HCT116 (cell line): ENCODE results near the gene SUPV3L1. TPM values are rescaled to one million over a fixed set of nuclear protein-coding genes. Genes with fewer than 3 reads are reported as not detected.
A peak's percentile ranks its signal among the peaks of the same experiment; 100 is the strongest.

Experiments used
- ATAC-seq: fragments of 200-7000 bp; cut with Tn5 transposase; 2 replicates; pipeline ENCODE4 v1.9.1; 2020; ENCODE audit warnings: mild to moderate bottlenecking, moderate library complexity
- BruUV-seq: library from RNA; stranded (reverse); fragments of 400-500 nt; replicated peaks from 2 replicates; lab custom pipeline; 2021; lab: Mats Ljungman, UMichigan
- CTCF ChIA-PET: fragments of 300-600 bp; sonication (Branson Sonifier 250); formaldehyde crosslinking; loops from one replicate; lab custom pipeline; 2021; ENCODE audit warnings: antibody characterized with exemption; lab: Charles Lee
- POLR2A ChIA-PET: fragments of 300-600, 350-600 bp; sonication (Branson Sonifier 250); formaldehyde crosslinking; loops from one replicate; lab custom pipeline; 2021; ENCODE audit warnings: antibody characterized with exemption; lab: Charles Lee
- RAD21 ChIA-PET, 2 experiments: fragments of 300-600 bp; sonication (Branson Sonifier 250); formaldehyde crosslinking; loops; one replicate each; lab custom pipeline; 2023; ENCODE audit warnings: low total read pairs in 2 of 2; ENCODE audit not compliant: uncharacterized antibody in 2 of 2, unreplicated experiment in 2 of 2, low non-redundant PET in 1 of 2; lab: Charles Lee
- DNase-seq: peaks from one replicate; pipeline ENCODE4 v3.0.0-alpha.2; 2010; ENCODE audit warnings: low read depth, low spot score
- H2AFZ ChIP-seq: fragments of 200-600 bp; shearing (Covaris generic), sonication (generic); 2 replicates; pipeline ENCODE4 v1.6.1; 2017; ENCODE audit warnings: low read depth, mixed run types, mixed read lengths, antibody characterized with exemption, low read length; ENCODE audit not compliant: poor library complexity, severe bottlenecking
- H3K27ac ChIP-seq: 2 replicates; pipeline ENCODE4 v1.5.1; 2012; ENCODE audit warnings: low read depth, low read length
- H3K27me3 ChIP-seq: fragments of 200-600 bp; sonication (generic); 2 replicates; pipeline ENCODE4 v1.6.1; 2016; ENCODE audit warnings: mixed run types, low read length, mixed read lengths; ENCODE audit not compliant: insufficient read depth
- H3K36me3 ChIP-seq, 2 experiments: fragments of 200-500 bp in 1 of 2; fragments of 200-600 bp in 1 of 2; sonication (Bioruptor generic) in 1 of 2; sonication (generic) in 1 of 2; 2 replicates each; pipeline versions ENCODE4 v1.5.1 to v1.6.1; 2014 to 2016; ENCODE audit warnings: low read length in 2 of 2, inconsistent platforms in 1 of 2, mixed read lengths in 1 of 2, mixed run types in 1 of 2; ENCODE audit not compliant: insufficient read depth in 2 of 2, control insufficient read depth in 1 of 2
- H3K4me1 ChIP-seq, 2 experiments: fragments of 200-600 bp in 1 of 2; sonication (generic) in 1 of 2; 2 replicates each; pipeline versions ENCODE4 v1.5.1 to v1.6.1; 2012 to 2017; ENCODE audit warnings: low read length in 2 of 2, inconsistent platforms in 1 of 2, mild to moderate bottlenecking in 1 of 2, mixed read lengths in 1 of 2, mixed run types in 1 of 2, moderate library complexity in 1 of 2; ENCODE audit not compliant: insufficient read depth in 2 of 2, control insufficient read depth in 1 of 2
- H3K4me2 ChIP-seq: fragments of 200-600 bp; sonication (generic); 2 replicates; pipeline ENCODE4 v1.6.1; 2017; ENCODE audit warnings: mixed run types, low read length, mixed read lengths
- H3K4me3 ChIP-seq, 2 experiments: fragments of 200-600 bp in 1 of 2; sonication (generic) in 1 of 2; replicated peaks in 1 of 2; 2 replicates each; pipeline ENCODE4 v1.5.1; 2011 to 2016; ENCODE audit warnings: low read length in 2 of 2, control low read depth in 1 of 2, low read depth in 1 of 2, mild to moderate bottlenecking in 1 of 2, mixed read lengths in 1 of 2, mixed run types in 1 of 2
- H3K79me2 ChIP-seq: fragments of 200-600 bp; sonication (generic); 2 replicates; pipeline ENCODE4 v1.6.1; 2017; ENCODE audit warnings: mild to moderate bottlenecking, mixed run types, low read length, moderate library complexity, mixed read lengths; ENCODE audit not compliant: insufficient read depth
- H3K9ac ChIP-seq: fragments of 200-600 bp; sonication (generic); 2 replicates; pipeline ENCODE4 v1.6.1; 2016; ENCODE audit warnings: low read length, mixed read lengths
- H3K9me2 ChIP-seq: fragments of 200-600 bp; sonication (generic), shearing (Covaris generic); 2 replicates; pipeline ENCODE4 v1.6.1; 2017; ENCODE audit warnings: mixed run types, mild to moderate bottlenecking, moderate library complexity; ENCODE audit not compliant: insufficient read depth
- H3K9me3 ChIP-seq, 2 experiments: fragments of 200-500 bp in 1 of 2; fragments of 200-600 bp in 1 of 2; sonication (Bioruptor generic) in 1 of 2; sonication (generic) in 1 of 2; 2 replicates each; pipeline ENCODE4 v1.6.1; 2014 to 2017; ENCODE audit warnings: low read length in 2 of 2, mixed read lengths in 2 of 2, inconsistent platforms in 1 of 2, low read depth in 1 of 2, mild to moderate bottlenecking in 1 of 2, mixed run types in 1 of 2, moderate library complexity in 1 of 2; ENCODE audit not compliant: control insufficient read depth in 1 of 2, insufficient read depth in 1 of 2
- H4K20me1 ChIP-seq: fragments of 200-600 bp; sonication (generic), shearing (Covaris generic); 2 replicates; pipeline ENCODE4 v1.6.1; 2017; ENCODE audit warnings: mixed run types, mild to moderate bottlenecking, moderate library complexity; ENCODE audit not compliant: insufficient read depth
- CBX3 ChIP-seq: IDR thresholded peaks from 2 replicates; pipeline ENCODE4 v1.6.1; 2012; ENCODE audit warnings: low read depth
- EGR1 ChIP-seq: IDR thresholded peaks from 2 replicates; pipeline ENCODE4 v1.6.1; 2012; ENCODE audit warnings: low read depth
- EZH2 ChIP-seq: fragments of 200-600 bp; sonication (generic); IDR thresholded peaks from 2 replicates; pipeline ENCODE4 v1.6.1; 2017; ENCODE audit warnings: antibody characterized with exemption, mixed run types
- EZH2phosphoT487 ChIP-seq: fragments of 200-600 bp; IDR thresholded peaks from 2 replicates; pipeline ENCODE4 v1.6.1; 2018; ENCODE audit warnings: antibody characterized with exemption, borderline replicate concordance
- FOSL1 ChIP-seq: IDR thresholded peaks from 2 replicates; pipeline ENCODE4 v1.6.1; 2012; ENCODE audit warnings: low read depth
- JUND ChIP-seq: IDR thresholded peaks from 2 replicates; pipeline ENCODE4 v1.6.1; 2012
- POLR2A ChIP-seq: IDR thresholded peaks from 2 replicates; pipeline ENCODE4 v1.7.0; 2011; ENCODE audit warnings: borderline replicate concordance; ENCODE audit not compliant: insufficient read depth, insufficient read length; ENCODE audit errors: extremely low read depth
- SP1 ChIP-seq: IDR thresholded peaks from 2 replicates; pipeline ENCODE4 v1.6.1; 2012; ENCODE audit warnings: low read depth
- SRF ChIP-seq: IDR thresholded peaks from 2 replicates; pipeline ENCODE4 v1.6.1; 2012; ENCODE audit warnings: low read depth
- TCF7L2 ChIP-seq: IDR thresholded peaks from 2 replicates; pipeline ENCODE4 v1.7.0; 2011; ENCODE audit warnings: borderline replicate concordance, inconsistent platforms; ENCODE audit not compliant: insufficient read depth, insufficient read length; ENCODE audit errors: extremely low read depth
- ZBTB33 ChIP-seq: IDR thresholded peaks from 2 replicates; pipeline ENCODE4 v1.6.1; 2011; ENCODE audit warnings: mild to moderate bottlenecking, low read length, moderate library complexity; ENCODE audit not compliant: insufficient replicate concordance; ENCODE audit errors: extremely low read depth
- ZFX ChIP-seq: fragments of 450-650 bp; IDR thresholded peaks from 2 replicates; pipeline ENCODE4 v1.6.1; 2017
- intact Hi-C: fragments of 100-400 bp; cut with micrococcal nuclease; formaldehyde crosslinking; loops from 2 replicates; pipeline ENCODE4 v1.10.0; 2022
- total RNA-seq: library from RNA; stranded (reverse); gene quantifications from one replicate; pipeline ENCODE4 v1.2.1, GENCODE V29; 2021; ENCODE audit not compliant: unreplicated experiment
- TF ChIP-seq, protein P1 (sequence below): IDR thresholded peaks from 2 replicates; pipeline ENCODE4 v1.6.1; 2012
- TF ChIP-seq, protein P2 (sequence below): IDR thresholded peaks from 2 replicates; pipeline ENCODE4 v1.6.1; 2012; ENCODE audit warnings: low read depth

Gene SUPV3L1
- total RNA-seq, 1 experiment from 2014 or later = 59.7 TPM

DNA sequence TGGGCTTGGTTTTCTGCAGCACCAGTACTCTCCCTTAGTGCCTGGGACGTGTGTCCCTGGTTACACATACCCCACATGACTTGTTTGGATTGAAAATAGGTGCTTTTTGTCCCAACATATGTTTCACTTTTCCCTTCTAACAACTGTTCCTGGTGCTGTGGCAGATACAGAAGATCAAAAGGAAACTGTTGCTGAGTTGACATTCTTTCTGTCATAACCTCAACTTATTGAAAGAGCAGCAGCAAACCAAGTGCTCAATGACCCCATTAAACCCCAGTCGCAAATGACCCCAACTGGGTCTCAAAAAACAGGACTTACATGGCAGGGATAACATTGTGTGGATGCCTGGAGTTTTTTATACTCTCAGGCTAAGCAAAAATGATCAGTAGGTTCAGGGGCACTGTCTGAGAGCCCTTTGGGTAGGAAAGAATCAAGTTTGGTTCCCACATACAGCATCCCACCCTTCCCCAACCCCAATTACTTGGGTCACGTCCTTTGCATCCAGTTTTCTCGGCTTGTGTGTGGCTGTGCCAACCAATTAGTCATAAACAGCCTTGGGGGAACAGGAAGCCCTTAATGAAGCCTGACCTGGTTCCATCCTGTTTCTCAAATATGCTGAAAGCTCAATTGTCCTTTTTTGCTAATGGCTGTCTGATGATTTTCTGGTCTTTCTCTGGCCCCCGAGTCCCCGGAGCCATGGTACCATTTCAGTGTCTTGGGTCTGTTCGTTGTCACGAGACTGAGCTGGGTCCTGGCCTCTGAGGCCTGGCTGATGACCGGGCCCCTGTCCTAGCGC lies 45.0 kb downstream of the SUPV3L1 start:
- Histone ChIP-seq H3K27me3 (no peaks in the 10 kb centered on the region), H3K36me3 (no peaks in the 10 kb centered on the region), H3K27ac (no peak overlapping the region), H3K9ac (no peak overlapping the region), H3K4me2 (peak overlapping the region; percentile 19; the same call in 1 of the 2 replicates), H3K4me1 (peaks cover 30 to 59% of the 10 kb centered on the region in 2 experiments), H3K79me2 (no peaks in the 10 kb centered on the region), H3K9me2 (no peaks in the 10 kb centered on the region), H2AFZ (peak overlapping the region; percentile 36), H3K4me3 (no peak overlapping the region), H4K20me1 (no peaks in the 10 kb centered on the region), H3K9me3 (no peaks in the 10 kb centered on the region)
- POLR2A ChIA-PET = interaction anchor here (1.2 kb wide), 1 partner anchor 7 kb away, joined by 3 read pairs; no protein-coding TSS in a partner anchor
- no peak for TF ChIP-seq POLR2A
- no peak for TF ChIP-seq JUND
- no peak for TF ChIP-seq SRF
- TF ChIP-seq EZH2 = no peak
- CTCF ChIA-PET = interaction anchor here (1.6 kb wide), 1 partner anchor 183 kb away, joined by 4 read pairs; no protein-coding TSS in a partner anchor
- ATAC-seq (no peak), DNase-seq (no peak)
- RAD21 ChIA-PET = no interaction called here
- no TSS peak for BruUV-seq
- intact Hi-C loops = no loop called here

DNA sequence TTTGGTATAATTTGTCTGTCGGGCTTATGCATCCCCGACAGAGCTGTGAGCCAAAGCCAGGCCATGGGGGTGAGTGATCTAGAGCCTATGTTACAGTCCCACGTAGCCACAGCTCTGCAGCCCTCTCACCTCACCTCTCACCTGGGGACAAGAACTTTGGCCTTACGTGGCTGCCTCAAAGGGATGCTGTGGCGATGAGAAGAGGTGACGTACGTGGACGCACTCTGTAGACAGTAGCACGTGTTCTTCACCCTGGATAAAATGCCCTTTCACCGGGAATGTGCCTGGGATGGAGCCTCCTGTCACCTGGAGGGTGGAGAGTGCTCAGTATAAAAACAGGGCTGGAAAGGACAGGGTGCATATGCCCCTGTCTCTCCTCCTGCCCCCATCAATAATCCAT lies 45.6 kb downstream of the SUPV3L1 start:
- Histone ChIP-seq H3K79me2 (no peaks in the 10 kb centered on the region), H4K20me1 (no peaks in the 10 kb centered on the region), H3K36me3 (no peaks in the 10 kb centered on the region), H3K27ac (no peak overlapping the region), H3K27me3 (no peaks in the 10 kb centered on the region), H3K9me3 (no peaks in the 10 kb centered on the region), H3K4me2 (peak overlapping the region; percentile 19; the same call in 1 of the 2 replicates), H3K9me2 (no peaks in the 10 kb centered on the region), H2AFZ (no peak overlapping the region), H3K4me1 (peaks cover 30 to 59% of the 10 kb centered on the region in 2 experiments), H3K9ac (no peak overlapping the region), H3K4me3 (no peak overlapping the region)
- DNase-seq (no peak), ATAC-seq (no peak)
- no TSS peak for BruUV-seq
- ChIA-PET RAD21 (no interaction called here), CTCF (interaction anchor here (1.6 kb wide), 1 partner anchor 183 kb away, joined by 4 read pairs; no protein-coding TSS in a partner anchor), POLR2A (no interaction called here)
- intact Hi-C loops = no loop called here
- TF ChIP-seq ZBTB33 (no peak), TCF7L2 (no peak), ZFX (no peak), SP1 (no peak), FOSL1 (no peak), CBX3 (no peak), EGR1 (no peak), EZH2phosphoT487 (no peak), EZH2 (no peak)
- TF ChIP-seq, protein P1, sequence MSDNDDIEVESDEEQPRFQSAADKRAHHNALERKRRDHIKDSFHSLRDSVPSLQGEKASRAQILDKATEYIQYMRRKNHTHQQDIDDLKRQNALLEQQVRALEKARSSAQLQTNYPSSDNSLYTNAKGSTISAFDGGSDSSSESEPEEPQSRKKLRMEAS = no peak
- TF ChIP-seq, protein P2, sequence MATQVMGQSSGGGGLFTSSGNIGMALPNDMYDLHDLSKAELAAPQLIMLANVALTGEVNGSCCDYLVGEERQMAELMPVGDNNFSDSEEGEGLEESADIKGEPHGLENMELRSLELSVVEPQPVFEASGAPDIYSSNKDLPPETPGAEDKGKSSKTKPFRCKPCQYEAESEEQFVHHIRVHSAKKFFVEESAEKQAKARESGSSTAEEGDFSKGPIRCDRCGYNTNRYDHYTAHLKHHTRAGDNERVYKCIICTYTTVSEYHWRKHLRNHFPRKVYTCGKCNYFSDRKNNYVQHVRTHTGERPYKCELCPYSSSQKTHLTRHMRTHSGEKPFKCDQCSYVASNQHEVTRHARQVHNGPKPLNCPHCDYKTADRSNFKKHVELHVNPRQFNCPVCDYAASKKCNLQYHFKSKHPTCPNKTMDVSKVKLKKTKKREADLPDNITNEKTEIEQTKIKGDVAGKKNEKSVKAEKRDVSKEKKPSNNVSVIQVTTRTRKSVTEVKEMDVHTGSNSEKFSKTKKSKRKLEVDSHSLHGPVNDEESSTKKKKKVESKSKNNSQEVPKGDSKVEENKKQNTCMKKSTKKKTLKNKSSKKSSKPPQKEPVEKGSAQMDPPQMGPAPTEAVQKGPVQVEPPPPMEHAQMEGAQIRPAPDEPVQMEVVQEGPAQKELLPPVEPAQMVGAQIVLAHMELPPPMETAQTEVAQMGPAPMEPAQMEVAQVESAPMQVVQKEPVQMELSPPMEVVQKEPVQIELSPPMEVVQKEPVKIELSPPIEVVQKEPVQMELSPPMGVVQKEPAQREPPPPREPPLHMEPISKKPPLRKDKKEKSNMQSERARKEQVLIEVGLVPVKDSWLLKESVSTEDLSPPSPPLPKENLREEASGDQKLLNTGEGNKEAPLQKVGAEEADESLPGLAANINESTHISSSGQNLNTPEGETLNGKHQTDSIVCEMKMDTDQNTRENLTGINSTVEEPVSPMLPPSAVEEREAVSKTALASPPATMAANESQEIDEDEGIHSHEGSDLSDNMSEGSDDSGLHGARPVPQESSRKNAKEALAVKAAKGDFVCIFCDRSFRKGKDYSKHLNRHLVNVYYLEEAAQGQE = no peak
